CD4-positive, alpha-beta T cell treated with Interleukin-15 for 1 hour (primary cell): ENCODE data around the gene CLIC3.
"Not testable (repeated sequence)": the region's sequence is repeated elsewhere in the genome, so short reads cannot be mapped to it uniquely, and the experiment has no call there.

ENCODE experiments used
- DNase-seq: peaks from one replicate; pipeline ENCODE4 v3.0.0-alpha.2; 2020

Gene CLIC3, protein sequence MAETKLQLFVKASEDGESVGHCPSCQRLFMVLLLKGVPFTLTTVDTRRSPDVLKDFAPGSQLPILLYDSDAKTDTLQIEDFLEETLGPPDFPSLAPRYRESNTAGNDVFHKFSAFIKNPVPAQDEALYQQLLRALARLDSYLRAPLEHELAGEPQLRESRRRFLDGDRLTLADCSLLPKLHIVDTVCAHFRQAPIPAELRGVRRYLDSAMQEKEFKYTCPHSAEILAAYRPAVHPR

GRCh38 chr9:136996361-136997292 is at the start of gene CLIC3:
CLIC3 (minus strand) TSS chr9:136996568; CDS start chr9:136996543, 25 bp downstream.
- DNase-seq: peak; percentile 64

- no peak for DNase-seq
These were observed 49.1 kb upstream of the CLIC3 start for GRCh38 chr9:137045294-137046087.

DNA sequence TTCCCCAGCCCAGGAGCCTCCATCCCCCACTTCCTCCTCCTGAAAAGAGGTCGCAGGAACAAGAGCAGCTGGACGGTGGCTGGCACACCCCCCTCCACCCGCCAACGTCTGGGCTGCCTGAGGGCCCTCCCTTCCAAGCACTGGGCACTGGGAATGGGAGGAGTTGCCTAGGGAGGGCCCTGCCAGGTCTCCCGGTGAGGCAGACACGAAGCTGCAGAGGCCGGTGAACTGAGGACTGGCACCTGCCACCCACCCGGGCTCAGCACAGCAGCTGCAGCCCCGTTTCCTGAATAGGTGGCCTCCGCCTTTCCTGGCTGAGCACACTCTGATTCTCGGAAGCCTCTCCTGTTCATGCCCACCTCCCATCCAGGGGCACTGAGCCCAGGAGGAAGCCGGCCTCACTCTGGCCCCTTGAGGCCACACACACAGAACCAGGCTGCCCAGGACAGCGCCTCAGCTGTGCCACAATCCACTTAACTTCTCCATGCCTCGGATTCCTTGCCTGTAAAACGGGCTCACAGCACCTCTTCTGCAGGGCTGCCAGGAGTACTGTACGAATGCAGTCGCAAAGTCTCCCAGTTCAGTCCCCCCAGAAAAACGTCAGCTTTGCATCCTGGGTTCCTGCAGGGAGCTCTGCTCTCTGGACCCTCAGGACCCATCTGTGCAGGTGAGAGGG is 48.3 kb upstream of the CLIC3 start:
- DNase-seq: no peak

DNA sequence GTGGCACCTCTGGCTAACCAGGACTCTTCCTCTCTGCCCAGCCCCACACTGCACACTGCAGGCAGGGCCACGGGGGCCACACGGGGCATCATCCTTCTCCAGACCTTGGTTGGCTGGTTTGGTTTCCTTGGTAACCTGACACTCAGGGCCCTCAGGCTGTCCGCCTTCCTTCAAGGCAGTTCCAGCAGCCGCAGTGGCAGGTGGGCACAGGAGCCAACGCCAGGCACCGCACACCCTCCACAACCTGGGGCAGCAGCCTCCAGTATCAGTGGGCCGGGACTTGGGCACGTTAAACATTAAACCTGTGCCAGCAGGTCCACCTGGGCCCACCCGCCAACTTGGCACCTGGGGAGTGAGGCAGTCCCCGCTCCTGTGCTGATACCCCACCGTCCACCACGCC is 47.7 kb upstream of the CLIC3 start:
- DNase-seq: no peak

GRCh38 chr9:137042751-137043727 is 46.7 kb upstream of the CLIC3 start:
- DNase-seq: no peak

DNA sequence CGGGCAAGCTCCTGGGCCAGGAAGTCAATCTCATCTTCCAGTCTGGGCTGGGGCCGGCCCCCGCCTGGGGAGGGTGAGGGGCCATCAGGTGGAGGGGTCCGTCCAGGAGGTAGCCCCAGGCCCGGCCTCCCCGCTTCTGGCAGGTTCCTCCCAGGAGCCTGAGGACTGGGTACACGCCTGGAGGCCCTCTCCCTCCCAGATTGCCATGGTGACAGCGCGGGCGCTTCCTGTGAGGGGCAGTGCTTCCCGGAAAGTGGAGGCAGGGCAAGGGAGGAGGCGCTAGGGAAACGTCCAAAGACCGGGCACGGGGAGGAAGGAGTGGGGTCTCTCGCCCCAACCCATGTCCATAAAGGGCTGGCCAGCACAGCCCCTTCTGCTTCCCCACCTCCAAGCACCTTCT is 44.8 kb upstream of the CLIC3 start:
- DNase-seq: no peak

DNA sequence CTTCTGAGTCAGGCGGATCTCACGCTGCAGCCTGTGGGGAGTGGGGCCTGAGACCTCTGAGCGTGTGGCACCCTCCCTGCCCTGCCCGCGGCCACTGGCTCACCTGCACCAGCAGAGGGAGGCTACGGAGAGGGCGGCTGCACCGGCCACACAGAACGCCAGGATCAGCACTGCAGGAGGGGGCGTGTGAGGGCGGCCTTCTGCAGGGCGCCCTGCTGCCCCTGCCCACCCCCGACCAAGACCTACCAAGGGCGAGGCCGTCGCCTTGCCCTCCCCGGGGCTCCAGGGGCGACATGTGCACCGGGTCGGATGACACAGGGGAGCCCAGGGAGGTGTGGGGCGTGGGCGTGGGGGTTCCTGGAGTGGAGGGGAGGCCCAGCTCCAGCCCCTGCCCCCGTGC is 44.2 kb upstream of the CLIC3 start:
- DNase-seq: no peak

DNA sequence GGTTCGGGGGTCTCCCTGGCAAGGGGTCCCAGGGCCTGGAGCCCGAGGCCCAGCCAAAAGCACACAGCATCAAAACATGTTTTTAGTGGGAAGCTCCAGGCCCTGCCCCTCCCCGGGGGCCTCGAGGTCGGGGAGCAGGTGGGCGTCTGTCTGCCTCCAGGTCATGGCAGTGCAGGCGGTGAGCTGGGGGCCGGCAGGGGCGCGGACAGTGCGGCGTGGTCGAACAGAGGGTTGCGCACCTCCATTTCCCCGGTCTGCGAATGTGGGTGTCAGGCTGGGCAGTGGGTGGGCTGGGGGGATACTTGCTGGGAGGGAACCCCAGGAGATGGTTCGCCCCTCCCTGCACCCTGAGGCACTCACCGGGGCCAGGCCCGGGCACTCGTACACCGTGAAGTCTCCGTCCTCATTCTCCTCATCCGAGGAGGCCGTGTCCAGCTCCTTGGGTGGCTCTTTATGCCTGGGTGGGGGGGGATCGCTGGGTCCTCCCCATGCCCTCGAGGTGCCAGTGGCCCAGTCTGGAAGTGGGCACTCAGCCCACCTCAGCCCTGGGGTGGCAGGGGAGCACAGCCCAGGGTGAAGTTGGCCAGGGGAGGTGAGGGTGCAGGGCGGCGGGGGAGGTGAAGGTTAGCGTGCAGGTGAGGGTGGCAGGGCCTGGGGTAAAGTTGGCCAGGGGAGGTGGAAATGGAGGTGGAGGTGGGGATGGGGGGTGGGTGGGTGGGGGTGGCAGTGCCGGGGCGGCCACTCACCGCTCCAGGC is 43.4 kb upstream of the CLIC3 start:
- DNase-seq: no peak

DNA sequence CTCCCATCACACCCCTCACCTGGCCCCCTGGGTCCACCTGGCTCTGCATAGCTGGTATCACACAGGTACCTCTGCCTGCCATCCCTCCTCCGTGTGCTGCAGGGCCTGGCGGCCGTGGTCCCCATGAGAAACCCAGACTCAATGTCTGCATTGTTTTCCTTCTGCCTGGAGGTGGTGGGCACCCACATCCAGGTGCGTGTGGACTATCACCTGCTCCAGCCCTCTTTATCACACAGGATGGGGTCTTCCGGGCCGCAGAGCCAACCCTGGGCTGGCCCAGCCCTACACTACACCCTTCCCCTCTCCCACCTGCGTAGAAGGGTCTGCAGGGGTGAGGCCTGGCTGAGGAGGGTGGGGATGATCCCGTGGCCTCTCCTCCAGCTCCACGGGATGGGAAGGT is 42.5 kb upstream of the CLIC3 start:
- DNase-seq: no peak

DNA sequence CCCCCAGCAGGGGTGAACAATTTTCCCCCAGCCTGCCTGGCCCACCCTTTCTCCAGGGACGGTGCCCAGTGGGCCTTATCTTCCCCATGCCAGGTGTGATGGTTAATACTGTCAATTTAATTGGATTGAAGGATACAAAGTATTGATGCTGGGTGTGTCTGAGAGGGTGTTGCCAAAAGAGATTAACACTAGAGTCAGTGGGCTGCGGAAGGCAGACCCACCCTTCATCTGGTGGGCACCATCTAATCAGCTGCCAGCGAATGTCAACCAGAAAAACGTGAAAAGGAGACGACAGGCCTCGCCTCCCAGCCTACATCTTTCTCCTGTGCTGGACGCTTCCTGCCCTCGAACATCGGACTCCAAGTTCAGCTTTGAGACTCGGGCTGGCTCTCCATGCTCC is 41.1 kb upstream of the CLIC3 start:
- no peak for DNase-seq

GRCh38 chr9:137037035-137037434 is 40.7 kb upstream of the CLIC3 start:
- no peak for DNase-seq

DNA sequence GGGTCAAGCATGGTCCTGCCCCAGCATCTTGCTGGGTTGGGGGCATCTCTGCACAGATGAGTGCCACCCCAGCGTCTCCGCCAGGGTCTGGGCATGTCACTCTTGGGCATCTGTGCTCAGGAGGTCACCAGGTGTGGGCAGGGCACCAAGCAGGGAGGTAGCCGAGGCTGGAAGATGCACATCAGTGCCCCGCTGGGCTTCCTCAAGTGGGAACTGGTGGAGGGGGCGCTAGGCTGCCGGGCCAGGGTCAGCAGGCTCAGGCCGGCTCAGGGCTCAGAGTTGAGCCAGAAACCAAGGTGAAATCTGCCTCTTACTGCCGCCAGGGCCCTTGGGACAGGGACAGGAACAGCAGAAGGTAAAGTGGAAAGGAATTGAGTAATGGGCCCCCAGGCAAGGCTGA is 39.6 kb upstream of the CLIC3 start:
- DNase-seq: no peak

GRCh38 chr9:137035507-137035834 is 39.1 kb upstream of the CLIC3 start:
- no peak for DNase-seq

- DNase-seq: peak; percentile 87
These were observed 38.5 kb upstream of the CLIC3 start for GRCh38 chr9:137034709-137035506.

GRCh38 chr9:137034039-137034708 is 37.8 kb upstream of the CLIC3 start:
- DNase-seq: peak; percentile 25

- not testable (repeated sequence) for DNase-seq
These were observed 37.1 kb upstream of the CLIC3 start for GRCh38 chr9:137033481-137033880.

- peak; percentile 74 for DNase-seq
These were observed 36.5 kb upstream of the CLIC3 start for GRCh38 chr9:137032858-137033257.

DNA sequence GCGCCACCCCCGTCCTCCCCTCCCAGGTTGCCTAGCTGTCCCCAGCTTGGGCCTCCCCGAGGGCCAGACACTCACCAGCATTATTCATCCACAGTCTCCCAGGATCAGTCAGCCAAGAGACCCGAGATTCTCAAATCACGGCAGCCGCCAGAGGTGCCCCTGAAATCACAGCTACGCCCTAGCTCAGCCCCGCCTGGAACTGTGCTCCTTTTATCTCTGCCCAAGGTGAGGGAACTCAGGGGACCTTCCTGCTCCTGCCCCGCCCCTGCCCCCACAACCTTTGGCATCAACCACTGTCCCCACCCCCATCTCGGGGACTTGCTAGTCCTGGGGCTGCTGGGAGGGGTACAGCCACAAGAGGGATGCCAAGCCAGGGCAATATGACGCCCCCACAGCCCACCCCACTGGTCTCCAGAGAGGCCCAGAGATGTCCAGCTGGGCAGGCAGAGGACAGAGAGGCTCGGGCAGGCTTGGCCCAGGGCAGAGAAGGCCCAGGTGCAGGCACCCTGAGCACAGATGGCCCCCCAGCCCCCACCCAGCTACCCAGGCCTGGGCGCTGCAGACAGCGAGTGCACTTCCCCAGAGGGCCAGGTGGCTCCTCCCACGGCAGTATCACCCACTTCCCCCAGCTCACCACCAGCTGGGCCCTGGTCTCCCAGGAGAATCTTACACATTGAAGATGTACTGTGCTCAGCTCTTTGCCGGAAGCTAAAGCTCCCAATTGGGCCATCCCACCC is 35.7 kb upstream of the CLIC3 start, which contains the start of gene FUT7:
Gene FUT7 (minus strand): TSS at position 185 of the 737 bp plus-strand sequence. CDS start 97 bp downstream, at position 88.
- peak; percentile 61 for DNase-seq
